Retinal pigment epithelial cell (primary cell): ENCODE measurements around the gene CDC34.

Experiments used
- DNase-seq: peaks from one replicate; pipeline ENCODE4 v3.0.0-alpha.2; 2010; ENCODE audit warnings: low read depth
- H3K4me3 ChIP-seq: 2 replicates; pipeline ENCODE4 v1.5.1; 2011; ENCODE audit warnings: mild to moderate bottlenecking, low read length, control low read depth, moderate library complexity
- TF ChIP-seq, protein P1 (sequence below): conservative IDR thresholded peaks from 2 replicates; pipeline ENCODE4 v1.5.1; 2011; ENCODE audit warnings: low read depth, low read length, control low read depth, inconsistent platforms

CDC34 gene

DNA sequence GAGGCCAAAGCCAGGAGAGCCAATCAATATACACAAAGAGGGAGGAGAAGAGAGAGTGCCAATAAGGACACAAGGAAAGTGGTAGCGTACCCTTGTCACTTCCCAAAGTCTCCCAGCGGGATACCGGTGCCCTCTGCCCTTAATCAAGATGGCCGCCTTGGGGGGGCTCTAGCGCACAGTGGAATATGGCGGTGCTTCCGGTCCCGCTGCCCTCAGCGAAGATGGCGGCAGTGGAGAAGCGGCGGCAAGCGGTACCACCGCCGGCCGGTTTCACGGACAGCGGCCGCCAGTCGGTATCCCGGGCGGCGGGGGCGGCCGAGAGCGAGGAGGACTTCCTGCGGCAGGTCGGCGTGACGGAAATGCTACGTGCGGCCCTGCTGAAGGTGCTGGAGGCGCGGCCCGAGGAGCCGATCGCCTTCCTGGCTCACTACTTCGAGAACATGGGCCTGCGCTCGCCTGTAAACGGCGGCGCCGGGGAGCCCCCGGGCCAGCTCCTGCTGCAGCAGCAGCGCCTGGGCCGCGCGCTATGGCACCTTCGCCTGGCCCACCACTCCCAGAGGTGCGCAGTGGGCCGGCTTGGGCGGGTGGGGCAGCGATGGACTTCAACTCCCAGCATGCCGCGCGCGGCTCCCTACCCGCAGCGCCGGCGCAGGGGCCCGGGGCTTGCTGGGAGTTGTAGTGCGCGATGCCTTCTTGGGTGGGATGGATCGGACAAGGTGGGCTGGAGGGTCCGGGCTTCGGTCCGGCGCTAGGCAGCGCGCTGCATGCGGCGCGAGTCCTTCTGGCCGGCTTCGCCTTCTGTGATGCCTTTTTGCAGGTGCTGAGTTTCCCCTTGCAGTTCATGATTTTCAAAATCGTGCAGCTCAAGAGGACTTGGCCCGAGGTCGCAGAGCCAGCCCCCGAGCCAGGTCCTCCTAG, 24.0 kb upstream of the CDC34 start, which contains the start of gene TPGS1:
Gene TPGS1, plus strand, starts transcription at position 212 of the 918 bp plus-strand sequence. Its CDS starts 10 bp downstream, at position 222.
- peak within 1 kb of the TSS; percentile 83 for H3K4me3 ChIP-seq
- TF ChIP-seq, protein P1, sequence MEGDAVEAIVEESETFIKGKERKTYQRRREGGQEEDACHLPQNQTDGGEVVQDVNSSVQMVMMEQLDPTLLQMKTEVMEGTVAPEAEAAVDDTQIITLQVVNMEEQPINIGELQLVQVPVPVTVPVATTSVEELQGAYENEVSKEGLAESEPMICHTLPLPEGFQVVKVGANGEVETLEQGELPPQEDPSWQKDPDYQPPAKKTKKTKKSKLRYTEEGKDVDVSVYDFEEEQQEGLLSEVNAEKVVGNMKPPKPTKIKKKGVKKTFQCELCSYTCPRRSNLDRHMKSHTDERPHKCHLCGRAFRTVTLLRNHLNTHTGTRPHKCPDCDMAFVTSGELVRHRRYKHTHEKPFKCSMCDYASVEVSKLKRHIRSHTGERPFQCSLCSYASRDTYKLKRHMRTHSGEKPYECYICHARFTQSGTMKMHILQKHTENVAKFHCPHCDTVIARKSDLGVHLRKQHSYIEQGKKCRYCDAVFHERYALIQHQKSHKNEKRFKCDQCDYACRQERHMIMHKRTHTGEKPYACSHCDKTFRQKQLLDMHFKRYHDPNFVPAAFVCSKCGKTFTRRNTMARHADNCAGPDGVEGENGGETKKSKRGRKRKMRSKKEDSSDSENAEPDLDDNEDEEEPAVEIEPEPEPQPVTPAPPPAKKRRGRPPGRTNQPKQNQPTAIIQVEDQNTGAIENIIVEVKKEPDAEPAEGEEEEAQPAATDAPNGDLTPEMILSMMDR: no peak
- peak; percentile 99 for DNase-seq

DNA sequence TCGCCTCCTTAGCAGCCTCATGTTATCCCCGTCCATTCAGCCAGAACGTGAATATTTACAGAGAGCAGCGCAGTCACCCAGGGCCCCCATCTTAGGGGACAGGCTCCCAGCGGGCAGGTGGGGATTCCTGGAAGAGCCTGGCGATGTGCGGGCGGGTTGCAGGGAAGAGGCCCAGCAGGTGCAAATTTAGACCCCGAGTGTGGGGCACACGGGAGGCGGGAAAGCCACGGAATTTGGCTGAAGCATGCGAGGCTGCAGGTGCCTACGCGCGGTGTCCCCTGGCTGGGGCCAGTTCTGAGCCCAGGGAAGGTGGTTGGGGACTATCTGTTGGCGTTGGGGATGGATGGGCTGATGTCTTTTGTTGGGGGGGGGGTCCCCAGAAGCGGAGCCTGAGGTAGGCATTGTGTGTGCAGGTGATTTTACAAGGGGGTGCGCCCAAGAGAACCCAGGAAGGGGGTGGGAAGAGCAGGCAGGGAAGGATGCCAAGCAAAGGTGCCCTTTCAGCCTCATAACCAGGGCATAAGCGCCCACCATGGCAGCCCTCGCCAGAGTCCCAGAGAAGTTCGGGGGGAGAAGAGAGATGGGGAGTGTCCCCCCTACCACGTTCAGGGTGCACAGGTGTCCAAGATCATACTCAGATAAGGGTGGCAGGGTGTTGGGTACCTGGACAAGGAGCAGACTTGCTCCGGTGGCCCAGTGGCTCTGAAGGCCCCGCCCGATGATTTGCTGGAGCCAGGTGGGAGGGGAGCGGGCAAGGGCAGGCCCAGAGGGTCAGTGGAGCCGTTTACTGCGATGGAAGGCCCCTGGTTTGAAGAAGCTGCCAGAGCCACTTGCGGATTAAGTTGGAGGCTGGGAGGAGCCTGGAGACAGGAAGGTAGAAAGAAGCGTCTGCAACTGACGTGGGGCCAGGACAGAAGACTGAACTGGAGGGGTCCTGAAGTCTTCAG, 23.1 kb upstream of the CDC34 start:
- peak overlapping the region; percentile 83 for H3K4me3 ChIP-seq
- no peak for DNase-seq
- TF ChIP-seq, protein P1: no peak

- no peak for DNase-seq
- TF ChIP-seq, protein P1: peak; percentile 98
- no peak overlapping the region for H3K4me3 ChIP-seq
Observed at GRCh38 chr19:510606-511100, 20.9 kb upstream of the CDC34 start.

DNA sequence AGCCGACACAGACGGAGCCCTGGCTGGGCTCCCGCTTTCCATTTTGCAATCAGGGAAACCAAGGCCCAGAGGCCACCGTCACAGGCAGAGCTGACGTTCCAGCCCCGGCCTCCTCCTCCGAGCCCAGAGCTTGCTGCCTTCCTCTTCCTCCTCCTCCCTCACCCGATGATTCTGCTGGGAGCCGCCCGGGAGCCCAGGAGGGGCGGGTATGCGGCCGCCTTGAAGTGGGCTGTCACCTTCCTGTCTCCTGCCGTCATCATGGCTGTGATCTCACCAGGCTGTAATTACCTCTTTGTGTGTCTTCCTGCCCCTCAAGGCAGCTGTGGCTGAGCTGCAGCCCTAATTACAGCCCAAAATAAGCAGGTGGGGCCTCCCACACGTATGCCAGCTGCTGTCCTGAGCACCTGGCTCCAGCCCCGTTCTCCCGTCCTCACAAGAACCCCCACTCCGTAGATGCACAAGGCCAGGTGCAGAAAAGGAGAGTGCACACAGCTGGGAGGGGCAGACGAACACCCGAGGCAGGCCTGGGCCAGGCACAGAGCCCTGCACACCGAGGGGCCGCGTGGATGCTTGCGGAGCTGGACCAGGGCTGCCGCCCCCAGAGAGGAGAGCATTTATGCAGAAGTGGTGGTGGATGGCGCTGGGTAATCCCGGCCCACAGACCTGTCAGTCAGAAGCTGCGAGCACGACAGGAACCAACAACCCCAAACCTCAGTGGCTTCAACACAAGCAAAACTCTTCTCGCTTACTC, 20.3 kb upstream of the CDC34 start:
- no peak for DNase-seq
- H3K4me3 ChIP-seq: no peak overlapping the region
- TF ChIP-seq, protein P1: no peak

- TF ChIP-seq, protein P1: no peak
- no peak overlapping the region for H3K4me3 ChIP-seq
Observed at GRCh38 chr19:512547-513365, 18.8 kb upstream of the CDC34 start.

More at GRCh38 chr19:512547-513365, 18.8 kb upstream of the CDC34 start:
- DNase-seq: no peak
